Heart left ventricle (tissue), 16 donors: Measurements from ENCODE around the gene IL1B. TPM values are rescaled to one million over a fixed set of nuclear protein-coding genes. Genes with fewer than 3 reads are reported as not detected.

Source experiments
- ATAC-seq, 4 donors: fragments of 200-7000 bp; cut with Tn5 transposase; one replicate each; pipeline ENCODE4 v1.9.1; 2020 to 2022; ENCODE audit warnings: moderate library complexity in 4 of 4, mild to moderate bottlenecking in 3 of 4, moderate number of reproducible peaks in 1 of 4
- DNase-seq, 5 donors: peaks; one replicate each; pipeline ENCODE4 v3.0.0-alpha.2; 2020
- H3K27ac ChIP-seq, 12 donors: fragments of 200-600 bp; sonication (generic) in 4 of 12; one replicate each; pipeline versions ENCODE4 v1.5.0 to v1.8.0; 2016 to 2022; ENCODE audit warnings: mild to moderate bottlenecking in 2 of 12
- H3K27me3 ChIP-seq, 9 donors: fragments of 200-600 bp; sonication (generic) in 2 of 9; one replicate each; pipeline versions ENCODE4 v1.5.1 to v1.8.0; 2016 to 2022; ENCODE audit warnings: mild to moderate bottlenecking in 3 of 9
- H3K36me3 ChIP-seq, 9 donors: fragments of 200-600 bp; sonication (generic) in 2 of 9; one replicate each; pipeline versions ENCODE4 v1.5.0 to v1.8.0; 2018 to 2022; ENCODE audit warnings: mild to moderate bottlenecking in 2 of 9
- H3K4me1 ChIP-seq, 12 donors: fragments of 200-600 bp; sonication (generic) in 4 of 12; one replicate each; pipeline versions ENCODE4 v1.5.0 to v1.8.0; 2016 to 2022; ENCODE audit warnings: mild to moderate bottlenecking in 3 of 12
- H3K4me3 ChIP-seq, 12 donors: fragments of 200-600 bp; sonication (generic) in 4 of 12; one replicate each; pipeline versions ENCODE4 v1.5.0 to v1.8.0; 2017 to 2022; ENCODE audit warnings: mild to moderate bottlenecking in 9 of 12, moderate library complexity in 4 of 12
- H3K9me3 ChIP-seq, 12 donors: fragments of 200-600 bp; sonication (generic) in 4 of 12; one replicate each; pipeline versions ENCODE4 v1.5.0 to v1.8.0; 2016 to 2022; ENCODE audit warnings: mild to moderate bottlenecking in 1 of 12
- POLR2A ChIP-seq, 2 donors: fragments of 450-650 bp; IDR thresholded peaks; one replicate each; pipeline ENCODE4 v1.6.1; 2017; ENCODE audit warnings: antibody characterized with exemption in 2 of 2, mild to moderate bottlenecking in 2 of 2, moderate library complexity in 2 of 2
- WGBS, 4 donors: extraction: QIAGEN DNeasy Blood & Tissue Kit in 2 of 4; methylation state at CpG; one replicate each; pipeline versions ENCODE4 v1.1.5 to v1.1.7; 2013 to 2018; 5-methylcytosine and 5-hydroxymethylcytosine counted together
- intact Hi-C, 10 donors: fragments of 100-400 bp; cut with DNase I; formaldehyde crosslinking; loops; one replicate each; pipeline versions ENCODE4 v1.11.1 to v1.14.2; 2022
- polyA plus RNA-seq, 2 donors: library from polyadenylated mRNA; stranded (reverse); fragments of 200-250 nt; gene quantifications; one replicate each; pipeline ENCODE4 v1.2.3, GENCODE V29; 2013
- total RNA-seq, 9 donors: library from RNA; depleted of rRNA in 2 of 9; stranded (reverse); fragments of >200 nt in 2 of 9; fragmentation: NEBNext Ultra II Directional in 3 of 9; extraction: Animal tissue kit (Norgen Biotek cat#: 25700) in 3 of 9; gene quantifications; one replicate each; pipeline versions ENCODE4 v1.1.0 to v1.2.4, GENCODE V29; 2016 to 2023
- TF ChIP-seq, protein P1 (sequence below), 12 donors: fragments of 200-600 bp; sonication (generic) in 4 of 12; IDR thresholded peaks; one replicate each; pipeline versions ENCODE4 v1.5.0 to v1.8.0; 2018 to 2022; ENCODE audit warnings: antibody characterized with exemption in 12 of 12, mild to moderate bottlenecking in 5 of 12
- donor health status: ischemic (EF 13 %, LVEDD 7.1; RV severe dilation, severe dysfunction).
- donor health status: healthy with polysubstance abuse.
- donor health status: DM: no; HTN: yes; CAD: no.
- donor health status: DM: no; HTN: no; CAD: no.
- donor health status: ischemic (EF 25% LVEDD 6.9; RV normal size, moderate dysfunction).
- donor health status: ischemic (EF 25% LVEDD 5.7; RV mildly dilated, moderate dysfunction).
- donor health status: healthy.
- donor health status: DM: yes; HTN: yes; CAD: no.
- donor health status: ischemic (EF 35%, LVEDD 5.7; RV mildly dilated, moderate dysfunction).
- donor health status: nonischemic (EF 11% LVEDD 7.7; RV severe dilation, severe dysfunction).
- donor health status: DM: yes; HTN: yes; CAD: no.
- donor health status: PGD.
- donor health status: ischemic (EF 29% LVEDD 5.4; RV normal size, mild dysfunction).
- donor health status: nonischemic (EF 23%, LVEDD 6.1; RV moderate dilation, normal function).

The IL1B gene
- total and polyA plus RNA-seq, 11 donors = 0.27 to 12.3 (median 1.1) TPM; not detected in 4

DNA sequence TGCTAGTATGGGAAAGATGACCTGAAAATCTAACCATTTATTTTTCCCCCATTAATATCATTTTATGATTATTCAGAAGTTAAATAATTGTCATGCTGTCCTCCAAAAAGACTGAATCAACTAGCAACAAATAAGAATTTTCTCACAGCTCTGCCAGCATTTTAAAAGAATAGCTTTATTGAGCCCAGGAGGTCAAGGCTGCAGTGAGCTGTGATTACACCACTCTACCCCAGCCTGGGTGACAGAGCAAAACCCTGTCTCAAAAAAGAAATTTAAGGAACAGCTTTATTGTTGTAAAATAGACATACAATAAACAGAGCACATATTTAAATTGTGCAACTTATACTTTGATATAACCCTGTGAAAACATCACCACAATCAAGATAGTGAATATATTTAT is 27.5 kb downstream of the IL1B start:
- TF ChIP-seq, protein P1, sequence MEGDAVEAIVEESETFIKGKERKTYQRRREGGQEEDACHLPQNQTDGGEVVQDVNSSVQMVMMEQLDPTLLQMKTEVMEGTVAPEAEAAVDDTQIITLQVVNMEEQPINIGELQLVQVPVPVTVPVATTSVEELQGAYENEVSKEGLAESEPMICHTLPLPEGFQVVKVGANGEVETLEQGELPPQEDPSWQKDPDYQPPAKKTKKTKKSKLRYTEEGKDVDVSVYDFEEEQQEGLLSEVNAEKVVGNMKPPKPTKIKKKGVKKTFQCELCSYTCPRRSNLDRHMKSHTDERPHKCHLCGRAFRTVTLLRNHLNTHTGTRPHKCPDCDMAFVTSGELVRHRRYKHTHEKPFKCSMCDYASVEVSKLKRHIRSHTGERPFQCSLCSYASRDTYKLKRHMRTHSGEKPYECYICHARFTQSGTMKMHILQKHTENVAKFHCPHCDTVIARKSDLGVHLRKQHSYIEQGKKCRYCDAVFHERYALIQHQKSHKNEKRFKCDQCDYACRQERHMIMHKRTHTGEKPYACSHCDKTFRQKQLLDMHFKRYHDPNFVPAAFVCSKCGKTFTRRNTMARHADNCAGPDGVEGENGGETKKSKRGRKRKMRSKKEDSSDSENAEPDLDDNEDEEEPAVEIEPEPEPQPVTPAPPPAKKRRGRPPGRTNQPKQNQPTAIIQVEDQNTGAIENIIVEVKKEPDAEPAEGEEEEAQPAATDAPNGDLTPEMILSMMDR (IDR thresholded peaks at IDR 0.05) = no peak
- no peak for TF ChIP-seq POLR2A (IDR thresholded peaks at IDR 0.05)
- intact Hi-C loops = no loop called here
- ATAC-seq (no peak), DNase-seq (no peak)
- Histone ChIP-seq H3K27ac (no peak overlapping the region), H3K36me3 (no peaks in the 10 kb centered on the region), H3K9me3 (peaks cover 0 to 14% (median 0%) of the 10 kb centered on the region in 12 donors), H3K4me3 (no peak overlapping the region), H3K27me3 (no peaks in the 10 kb centered on the region), H3K4me1 (peaks cover 0 to 29% (median 25%) of the 10 kb centered on the region in 12 donors)

DNA sequence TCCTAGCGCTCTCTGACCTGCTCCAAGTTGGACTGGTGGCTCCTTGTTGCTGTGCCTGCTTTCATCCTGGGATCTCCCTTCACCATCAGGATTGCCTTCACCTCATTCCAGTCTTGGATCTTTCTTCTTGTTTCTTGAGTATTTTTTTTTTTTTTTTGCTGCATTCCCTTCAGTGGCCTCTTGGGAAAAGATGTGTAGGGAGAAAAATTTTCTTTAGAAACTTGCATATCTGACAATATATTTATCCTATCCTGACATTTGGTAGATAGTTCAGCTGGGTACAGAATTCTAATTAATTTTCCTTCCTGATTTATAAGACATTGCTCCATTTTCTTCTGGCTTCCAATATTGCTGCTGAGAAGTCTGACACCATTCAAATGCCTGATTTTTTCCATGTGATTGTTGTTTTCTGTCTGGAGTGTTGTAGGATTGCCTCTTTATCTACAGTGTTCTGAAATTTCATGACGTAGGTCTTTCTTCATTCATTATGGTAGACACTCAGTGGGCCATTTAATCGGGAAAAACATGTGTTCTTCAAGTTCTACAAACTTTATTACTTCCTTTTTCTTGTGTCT is 29.3 kb downstream of the IL1B start:
- no peak for DNase-seq
- peaks cover 0 to 13% (median 10%) of the 10 kb centered on the region in 12 donors for H3K4me1 ChIP-seq
- no peak for ATAC-seq
- no peak overlapping the region for H3K4me3 ChIP-seq
- TF ChIP-seq, protein P1 (IDR thresholded peaks at IDR 0.05) = no peak
- TF ChIP-seq POLR2A (IDR thresholded peaks at IDR 0.05) = no peak
- 92 to 96% (median 94%) methylated on average over 3 of the region's 3 CpGs for WGBS, 4 donors
- H3K27me3 ChIP-seq = no peaks in the 10 kb centered on the region
- H3K9me3 ChIP-seq = peaks cover 0 to 14% (median 0%) of the 10 kb centered on the region in 12 donors
- no peaks in the 10 kb centered on the region for H3K36me3 ChIP-seq
- intact Hi-C loops = no loop called here
- H3K27ac ChIP-seq = no peak overlapping the region

- Histone ChIP-seq H3K27ac (no peak overlapping the region), H3K27me3 (no peaks in the 10 kb centered on the region), H3K4me3 (no peak overlapping the region), H3K36me3 (no peaks in the 10 kb centered on the region), H3K9me3 (peaks cover 0 to 14% (median 0%) of the 10 kb centered on the region in 12 donors), H3K4me1 (no peaks in the 10 kb centered on the region)
- WGBS, 4 donors = 92 to 94% (median 93%) methylated on average over 11 of the region's 11 CpGs
- TF ChIP-seq, protein P1 (IDR thresholded peaks at IDR 0.05) = no peak
- DNase-seq (no peak), ATAC-seq (no peak)
- intact Hi-C loops = no loop called here
These were observed 31.0 kb downstream of the IL1B start for GRCh38 chr2:112805542-112805941.

GRCh38 chr2:112803691-112804521 is 32.7 kb downstream of the IL1B start:
- peaks cover 0 to 6% (median 0%) of the 10 kb centered on the region in 12 donors for H3K4me1 ChIP-seq
- no peak overlapping the region for H3K4me3 ChIP-seq
- DNase-seq (no peak), ATAC-seq (no peak)
- H3K27me3 ChIP-seq = no peaks in the 10 kb centered on the region
- H3K9me3 ChIP-seq = peaks cover 0 to 15% (median 2%) of the 10 kb centered on the region in 12 donors
- 71 to 78% (median 76%) methylated on average over 5 of the region's 5 CpGs for WGBS, 4 donors
- no peak overlapping the region for H3K27ac ChIP-seq
- TF ChIP-seq, protein P1 (IDR thresholded peaks at IDR 0.05) = no peak
- TF ChIP-seq POLR2A (IDR thresholded peaks at IDR 0.05) = no peak
- intact Hi-C loops = no loop called here
- no peaks in the 10 kb centered on the region for H3K36me3 ChIP-seq
